HG03064 (cell line): ENCODE results near the gene VAMP5.
A peak's percentile ranks its signal among the peaks of the same experiment; 100 is the strongest.
"Not testable (repeated sequence)": the region's sequence is repeated elsewhere in the genome, so short reads cannot be mapped to it uniquely, and the experiment has no call there.

Experiments used
- ATAC-seq: cut with Tn5 transposase; IDR thresholded peaks from one replicate; pipeline ENCODE4 v1.9.1; 2021; ENCODE audit warnings: low read depth; ENCODE audit not compliant: unreplicated experiment

Gene VAMP5

GRCh38 chr2:85582492-85582891, 1.7 kb upstream of the VAMP5 start:
- no peak for ATAC-seq

- ATAC-seq = no peak
These were observed 421 bp upstream of the VAMP5 start for GRCh38 chr2:85583667-85584353.

DNA sequence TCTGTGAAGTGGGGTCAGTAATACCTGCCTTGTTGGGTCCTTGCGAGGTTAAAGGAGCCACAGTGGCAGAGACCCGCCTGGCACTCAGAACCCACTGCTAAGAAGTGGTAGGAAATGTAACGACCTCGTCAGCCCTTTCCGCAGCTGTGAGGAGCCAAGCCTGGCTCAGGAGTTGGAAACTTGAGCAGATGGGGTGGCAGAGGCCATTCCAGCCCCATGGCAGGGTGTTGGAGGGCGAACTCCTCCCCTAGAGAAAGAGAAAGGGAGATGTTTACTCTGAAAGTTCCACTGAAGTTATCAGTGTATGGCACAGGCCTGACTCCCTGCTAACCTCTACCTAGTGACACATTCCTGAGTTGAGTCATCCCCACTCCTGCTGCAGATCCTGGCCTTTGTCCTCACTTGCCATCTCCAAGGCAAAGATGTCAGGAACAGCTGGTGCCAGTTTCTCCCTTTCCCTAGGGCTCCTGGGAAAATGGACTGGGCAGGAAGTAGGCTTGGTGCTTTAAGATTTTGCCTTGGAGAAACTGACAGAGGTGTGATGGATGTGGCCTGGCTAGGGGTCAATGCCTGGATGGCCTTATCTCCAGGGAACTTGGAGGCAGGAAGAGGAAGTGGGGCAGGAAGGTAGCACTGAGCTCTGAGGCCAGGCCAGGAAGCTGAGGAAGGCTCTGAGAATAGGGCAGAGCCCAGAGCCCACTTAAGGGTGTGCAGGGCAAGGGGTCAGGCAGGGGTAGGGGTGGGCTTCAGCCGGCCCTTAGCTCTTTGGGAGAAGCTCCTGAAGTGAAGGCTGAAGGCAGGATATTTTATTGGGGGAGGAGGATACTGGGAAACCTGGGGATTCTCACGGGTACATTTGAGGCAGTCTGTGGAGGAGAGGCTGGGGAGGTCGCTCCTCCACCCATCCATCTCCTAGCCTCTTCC, 888 bp downstream of the VAMP5 start:
- ATAC-seq = no peak

DNA sequence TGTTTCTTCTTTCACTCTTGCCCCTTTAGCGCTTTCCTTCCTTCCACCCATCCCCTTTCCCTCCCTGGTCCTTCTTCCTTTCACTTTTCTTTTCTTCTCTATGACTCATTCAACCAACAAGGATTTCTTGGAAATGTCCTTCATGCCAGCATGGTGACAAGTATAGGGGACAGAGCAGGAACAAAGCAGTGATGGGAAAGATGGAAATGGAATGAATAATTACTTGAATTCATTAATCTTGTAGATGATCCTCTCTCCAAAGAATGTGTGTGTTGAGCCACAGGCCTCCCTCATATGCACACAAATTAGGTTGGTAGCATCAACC, 1.5 kb downstream of the VAMP5 start:
- no peak for ATAC-seq

- no peak for ATAC-seq
These were observed 4.0 kb downstream of the VAMP5 start for GRCh38 chr2:85588236-85588635.

GRCh38 chr2:85588645-85589044, 4.4 kb downstream of the VAMP5 start:
- no peak for ATAC-seq

DNA sequence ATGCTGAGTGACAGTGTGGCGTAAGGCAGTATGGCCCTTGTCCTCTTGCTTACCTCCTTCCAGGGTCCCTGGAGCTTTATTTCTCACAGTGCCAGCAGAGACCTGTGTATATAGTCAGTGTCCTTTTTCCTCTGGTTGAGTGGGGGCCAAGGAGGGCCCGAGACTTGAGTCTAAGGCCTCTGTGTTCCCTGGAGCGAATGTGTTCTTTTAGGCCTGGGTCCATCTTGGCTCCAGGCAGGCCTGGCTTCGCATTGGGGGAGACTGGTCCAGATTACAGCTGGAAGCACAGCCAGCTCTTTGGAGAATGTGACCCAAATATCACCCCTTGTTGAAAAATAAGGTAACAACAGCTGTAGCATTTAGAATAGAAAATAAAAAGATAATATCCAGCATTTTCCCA, 5.0 kb downstream of the VAMP5 start:
- no peak for ATAC-seq

GRCh38 chr2:85589982-85590791, 6.0 kb downstream of the VAMP5 start:
- no peak for ATAC-seq

GRCh38 chr2:85590950-85591349, 6.7 kb downstream of the VAMP5 start:
- ATAC-seq = no peak

- no peak for ATAC-seq
These were observed 7.3 kb downstream of the VAMP5 start for GRCh38 chr2:85591563-85591962.

DNA sequence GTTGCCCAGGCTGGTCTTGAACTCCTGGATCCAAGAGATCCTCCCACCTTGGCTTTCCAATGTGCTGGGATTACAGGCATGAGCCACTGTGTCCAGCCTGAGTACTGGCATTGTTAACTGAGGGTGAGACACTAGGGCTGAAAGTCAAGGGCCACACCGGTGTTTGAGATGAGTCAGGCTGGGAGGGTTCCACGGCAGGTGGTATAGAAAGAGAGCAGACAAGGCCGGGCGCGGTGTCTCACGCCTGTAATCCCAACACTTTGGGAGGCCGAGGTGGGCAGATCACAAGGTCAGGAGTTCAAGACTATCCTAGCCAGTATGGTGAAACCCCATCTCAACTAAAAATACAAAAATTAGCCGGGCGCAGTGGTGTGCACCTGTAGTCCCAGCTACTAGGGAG, 8.1 kb downstream of the VAMP5 start:
- ATAC-seq = not testable (repeated sequence)

GRCh38 chr2:85593023-85593422, 8.8 kb downstream of the VAMP5 start:
- ATAC-seq = no peak

DNA sequence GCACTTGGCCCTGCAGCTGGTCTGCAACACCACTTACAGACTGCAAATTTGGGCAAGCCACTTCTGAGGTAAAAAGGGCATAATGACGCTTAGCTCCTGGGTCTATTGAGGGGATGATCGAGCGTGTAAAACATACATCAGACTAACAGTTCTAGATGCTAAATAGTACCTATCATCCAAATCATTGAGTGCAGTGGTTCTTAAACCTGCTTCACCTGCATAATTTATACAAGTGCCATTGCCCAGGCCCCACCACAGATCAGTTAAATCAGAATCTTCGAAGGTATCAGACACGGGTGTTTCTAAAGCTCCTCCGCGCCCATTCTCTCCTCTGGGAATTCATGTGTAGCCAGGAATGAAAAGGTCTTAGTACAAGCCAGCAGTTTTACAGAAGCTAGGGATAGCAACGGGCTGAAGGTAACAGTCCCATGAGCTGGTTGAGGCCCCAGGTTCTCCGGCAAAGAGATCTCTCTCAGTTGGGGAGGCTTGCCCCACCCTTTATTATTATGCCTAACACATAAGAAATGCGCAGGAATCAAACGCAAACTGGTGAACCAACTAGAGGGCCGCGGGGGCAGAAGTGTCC, 10.6 kb downstream of the VAMP5 start:
- no peak for ATAC-seq

DNA sequence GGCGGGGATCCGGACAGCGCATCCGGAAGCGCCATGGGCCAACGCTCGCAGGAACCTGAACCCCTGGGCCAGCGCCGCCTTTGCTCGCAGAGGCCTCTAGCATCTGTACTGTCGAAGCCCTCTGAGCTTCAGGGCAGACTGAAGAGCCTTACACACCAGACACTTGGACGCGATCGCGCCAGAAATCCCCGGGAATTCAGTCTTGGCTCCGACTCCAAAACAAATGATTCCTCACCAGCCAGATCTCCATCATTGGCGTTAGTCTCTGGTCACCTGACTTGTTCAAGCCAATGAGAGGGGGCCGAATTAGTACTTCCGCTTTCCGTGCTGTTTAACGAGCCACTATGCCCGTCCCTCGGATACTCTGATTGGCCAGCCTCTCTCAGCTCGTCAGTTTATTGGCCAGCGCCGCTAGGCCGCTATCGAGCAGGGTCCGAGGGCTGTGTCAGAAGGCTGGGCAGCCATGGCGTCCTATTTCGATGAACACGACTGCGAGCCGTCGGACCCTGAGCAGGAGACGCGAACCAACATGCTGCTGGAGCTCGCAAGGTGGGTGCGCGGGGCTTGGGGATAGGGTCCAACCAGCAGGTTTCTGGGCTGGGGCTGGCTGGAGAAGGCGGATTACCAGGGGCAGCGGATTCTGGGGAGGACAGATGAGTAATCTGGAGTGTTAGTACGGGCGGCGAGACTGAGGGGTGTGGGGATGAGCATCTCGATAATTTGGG, 11.2 kb downstream of the VAMP5 start, which contains the start of gene RNF181:
TSS of gene RNF181 (plus strand) at position 445 of the 725 bp plus-strand sequence. CDS start at position 464, 19 bp downstream.
- ATAC-seq = peak; percentile 94

GRCh38 chr2:85596026-85596333, 11.7 kb downstream of the VAMP5 start:
- ATAC-seq = no peak

GRCh38 chr2:85596486-85597143, 12.4 kb downstream of the VAMP5 start:
- ATAC-seq = no peak

GRCh38 chr2:85597241-85597640, 13.0 kb downstream of the VAMP5 start:
- ATAC-seq = no peak

DNA sequence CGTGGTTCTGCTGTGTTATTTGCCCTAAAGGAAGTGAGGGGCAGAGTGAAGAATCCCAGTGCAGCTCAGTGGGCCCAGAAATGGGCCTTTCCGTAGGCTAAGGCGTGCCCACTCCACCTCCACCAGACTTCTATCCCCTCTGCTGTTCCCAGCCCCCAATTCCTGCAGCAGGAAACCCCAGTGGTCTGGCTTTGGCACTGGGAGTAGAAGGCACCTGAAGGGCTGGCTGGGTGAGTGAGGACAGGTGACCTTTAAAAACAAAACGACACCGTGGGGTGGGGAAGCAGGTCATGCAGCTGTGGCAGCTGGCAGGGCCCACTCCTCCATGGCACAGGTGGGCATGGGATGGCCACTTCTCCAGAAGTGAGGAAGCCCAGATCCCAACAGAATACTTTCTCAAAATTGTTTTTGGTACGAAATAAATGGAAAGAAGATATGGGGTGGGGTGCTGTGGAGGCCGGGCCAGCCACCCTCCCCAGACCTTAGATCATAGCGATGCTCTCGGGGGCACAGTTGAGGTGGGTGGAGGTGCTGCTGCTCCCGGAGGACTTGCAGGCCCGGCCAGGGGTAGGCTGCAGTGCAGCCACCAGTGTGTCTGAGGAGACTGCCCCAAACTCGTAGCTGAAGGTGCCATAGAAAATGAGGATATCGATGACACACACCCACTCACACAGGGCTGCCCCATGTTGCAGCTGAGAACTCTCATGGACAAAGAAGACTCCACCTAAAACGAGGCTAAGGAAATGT, 14.5 kb downstream of the VAMP5 start:
- ATAC-seq = no peak
